Activated CD4-positive, alpha-beta T cell treated with anti-CD3 and anti-CD28 coated beads for 24 hours (primary cell): Measurements from ENCODE around the gene EIPR1.
"Not testable (repeated sequence)": the region's sequence is repeated elsewhere in the genome, so short reads cannot be mapped to it uniquely, and the experiment has no call there.

ENCODE experiments used
- DNase-seq, 2 donors: peaks; one replicate each; pipeline ENCODE4 v3.0.0-alpha.2; 2020; ENCODE audit warnings: low read depth in 2 of 2

EIPR1 gene

DNA sequence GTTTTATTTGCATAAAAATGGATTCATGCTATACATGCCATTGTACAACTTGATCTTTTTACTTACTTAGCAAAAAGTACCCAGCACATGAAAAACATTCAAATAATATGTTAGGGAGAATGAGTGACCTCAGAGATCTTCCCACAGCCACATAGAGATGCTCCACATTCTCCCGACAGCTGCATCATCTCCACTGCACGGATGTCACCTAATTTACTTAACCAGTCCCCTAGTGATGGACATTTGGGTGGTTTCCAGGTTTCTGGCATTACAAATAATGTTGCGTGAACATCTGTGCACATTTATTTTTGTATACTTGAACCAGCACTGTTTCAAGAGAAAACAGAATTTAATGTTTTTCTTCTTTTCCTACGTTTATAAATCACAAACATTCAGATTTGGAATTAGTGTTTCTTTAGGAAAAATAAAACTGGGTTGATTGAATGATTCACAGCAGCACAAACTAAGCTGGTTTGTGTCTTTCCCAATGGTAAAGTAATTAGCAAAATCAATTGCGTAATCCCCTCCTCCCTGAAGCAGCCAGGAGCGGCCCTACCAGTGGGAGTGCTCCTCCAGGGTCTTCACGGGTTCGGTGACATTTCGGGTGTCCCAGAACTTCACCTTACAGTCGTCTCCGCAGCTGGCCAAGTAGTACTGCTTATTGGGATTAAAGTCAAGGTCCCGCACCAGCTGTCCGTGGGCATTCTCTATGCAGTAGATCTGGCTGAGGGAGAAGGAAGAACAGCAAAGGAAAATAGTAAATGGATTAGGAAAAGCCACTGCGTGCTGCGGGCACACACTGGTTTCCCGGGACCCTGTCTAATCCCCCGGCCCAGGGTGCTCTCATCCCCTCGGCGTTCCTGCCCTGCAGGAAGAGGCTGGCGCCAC lies 183.9 kb downstream of the EIPR1 start:
- DNase-seq: no peak

DNA sequence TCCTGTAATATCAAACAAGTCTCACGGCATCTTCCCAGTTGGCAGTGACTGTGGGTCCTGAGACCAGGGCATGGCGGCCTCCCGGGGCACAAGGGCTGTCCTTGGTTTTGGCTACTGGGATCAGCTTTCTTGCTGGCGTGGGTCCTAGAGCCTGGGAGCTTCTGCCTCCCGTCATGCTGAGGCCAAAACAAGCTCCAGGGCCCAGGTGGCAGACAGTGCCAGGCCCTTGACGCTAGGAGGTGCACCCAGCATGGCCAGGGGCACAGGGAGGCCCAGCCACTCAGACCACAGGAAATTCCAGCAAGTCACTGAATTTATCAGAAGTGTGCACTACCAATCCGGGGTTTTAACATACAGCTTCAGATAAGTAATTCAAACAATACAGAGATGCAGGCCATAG lies 184.7 kb downstream of the EIPR1 start:
- DNase-seq: no peak

DNA sequence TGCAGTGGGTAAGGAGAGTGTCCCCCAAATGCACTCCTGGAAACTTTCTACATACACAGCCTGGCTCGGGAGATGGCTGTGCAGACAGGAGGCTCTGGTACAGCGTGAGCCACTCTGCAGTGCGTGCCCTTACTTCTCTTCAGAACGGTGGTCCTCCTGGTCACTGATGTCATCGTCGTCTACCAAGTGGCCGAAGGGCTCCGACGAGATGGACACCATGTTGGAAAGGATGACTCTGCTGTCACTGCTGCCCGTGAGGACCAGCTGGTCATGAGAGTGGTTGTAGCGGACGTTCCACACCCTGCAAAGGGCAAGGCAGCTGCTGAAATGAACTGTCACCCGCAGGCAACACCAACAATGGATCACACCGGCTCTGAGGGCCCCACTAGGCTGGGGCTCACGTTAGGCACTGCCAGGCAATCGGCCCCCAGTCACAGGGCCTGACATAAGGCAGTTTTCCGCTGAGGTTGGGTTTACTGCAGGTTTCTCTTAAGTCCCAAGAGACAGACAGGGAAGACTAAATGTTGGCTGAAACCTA lies 185.3 kb downstream of the EIPR1 start:
- DNase-seq: no peak

DNA sequence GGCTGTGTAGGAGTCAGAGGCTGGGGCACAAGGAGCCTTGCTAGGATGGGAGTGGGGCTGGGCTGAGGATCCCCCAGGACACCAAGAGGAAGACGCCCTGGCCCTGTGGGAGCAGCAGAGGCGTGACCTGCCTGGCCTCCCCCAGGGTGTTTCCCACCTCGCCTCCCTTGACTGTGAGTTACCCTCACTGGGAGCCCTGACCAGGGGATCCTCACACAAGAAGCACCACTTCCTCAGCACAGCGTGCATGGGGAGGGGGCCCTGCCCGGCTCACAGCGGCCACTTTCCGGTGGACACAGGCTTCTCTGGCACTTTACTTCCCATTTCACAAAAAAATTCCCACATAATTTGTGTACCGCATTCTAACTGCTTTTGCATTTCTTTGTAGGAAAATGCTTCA lies 187.7 kb downstream of the EIPR1 start:
- DNase-seq: no peak

DNA sequence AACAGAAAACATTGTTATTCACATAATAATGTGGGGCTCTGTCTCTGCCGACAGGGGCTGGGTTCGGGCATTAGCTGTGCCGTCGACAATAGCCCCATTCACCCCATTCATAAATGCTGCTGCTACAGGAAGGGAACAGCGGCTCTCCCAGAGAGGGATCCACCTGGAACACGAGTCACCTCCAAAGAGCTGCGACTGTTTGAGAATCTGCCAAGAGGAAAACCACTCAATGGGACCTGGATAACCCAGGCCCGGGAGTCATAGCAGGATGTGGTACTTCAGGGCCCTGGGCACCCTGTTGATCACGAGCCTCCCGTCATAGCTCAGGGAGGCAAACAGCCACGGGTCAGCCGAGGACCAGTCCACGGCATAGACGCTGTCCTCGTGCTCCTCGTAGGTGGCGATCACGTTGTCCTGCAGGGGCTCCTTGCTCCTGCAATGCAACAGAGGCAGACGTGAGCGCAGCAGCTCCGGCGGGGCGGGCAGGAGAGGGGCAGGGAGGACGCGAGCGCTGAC lies 188.5 kb downstream of the EIPR1 start:
- no peak for DNase-seq

DNA sequence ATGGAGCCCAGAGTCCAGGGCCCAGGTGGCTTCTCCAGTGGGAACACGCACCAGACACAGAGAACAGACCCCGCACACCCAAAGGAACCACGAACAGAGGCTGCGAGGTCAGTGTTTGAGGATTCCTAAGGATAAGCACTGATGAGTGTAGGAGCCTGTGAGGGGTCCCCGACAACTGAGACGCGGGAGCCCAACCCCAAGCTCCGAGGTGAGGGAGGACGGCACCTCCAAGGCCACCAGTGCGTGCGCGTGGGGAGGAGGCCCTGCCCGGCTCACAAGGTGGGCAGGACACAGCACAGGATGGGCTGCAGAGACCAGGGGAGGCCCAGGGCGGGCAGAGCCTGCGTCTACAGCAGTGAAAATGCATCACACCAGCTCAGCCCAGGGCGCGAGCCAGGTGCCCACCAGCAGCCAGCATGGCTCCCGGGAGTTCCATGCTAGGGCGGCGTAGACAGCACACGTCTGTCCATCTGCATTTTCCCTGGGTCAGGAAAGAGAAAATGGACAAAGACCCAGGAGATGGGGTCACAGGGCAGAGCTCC lies 189.1 kb downstream of the EIPR1 start:
- DNase-seq: no peak

DNA sequence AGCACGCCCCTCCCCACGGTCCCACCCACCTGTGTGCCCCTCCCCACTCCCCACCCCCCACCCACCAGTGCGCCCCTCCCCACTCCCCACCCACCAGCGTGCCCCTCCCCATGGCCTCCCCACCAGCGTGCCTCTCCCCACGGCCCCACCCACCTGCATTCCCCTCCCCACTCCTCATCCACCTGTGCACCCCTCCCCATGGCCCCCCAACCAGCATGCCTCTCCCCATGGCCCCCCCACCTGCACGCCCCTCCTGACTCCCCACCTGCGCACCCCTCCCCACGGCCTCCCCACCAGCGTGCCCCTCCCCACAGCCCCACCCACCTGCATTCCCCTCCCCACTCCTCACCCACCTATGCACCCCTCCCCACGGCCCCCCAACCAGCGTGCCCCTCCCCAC lies 190.2 kb downstream of the EIPR1 start:
- no peak for DNase-seq

DNA sequence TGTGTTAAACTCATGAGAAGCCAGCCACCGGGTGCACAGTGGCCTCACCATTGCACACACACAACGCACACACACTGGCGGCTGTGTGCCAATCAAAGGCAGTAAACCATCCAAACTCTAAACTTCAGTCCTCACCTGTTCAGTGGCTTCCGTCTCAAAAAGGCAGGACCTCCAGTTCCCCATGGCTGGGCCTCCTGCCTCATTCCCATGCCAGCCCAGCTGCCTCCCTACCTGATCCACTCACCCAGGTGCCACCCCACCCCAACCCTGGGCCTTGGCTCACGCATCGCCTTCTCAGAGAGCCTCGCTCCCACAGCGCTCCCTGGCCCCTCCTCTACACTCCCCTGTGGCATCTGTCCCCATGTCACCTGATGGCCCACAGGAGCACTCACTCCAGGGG lies 190.9 kb downstream of the EIPR1 start:
- no peak for DNase-seq

DNA sequence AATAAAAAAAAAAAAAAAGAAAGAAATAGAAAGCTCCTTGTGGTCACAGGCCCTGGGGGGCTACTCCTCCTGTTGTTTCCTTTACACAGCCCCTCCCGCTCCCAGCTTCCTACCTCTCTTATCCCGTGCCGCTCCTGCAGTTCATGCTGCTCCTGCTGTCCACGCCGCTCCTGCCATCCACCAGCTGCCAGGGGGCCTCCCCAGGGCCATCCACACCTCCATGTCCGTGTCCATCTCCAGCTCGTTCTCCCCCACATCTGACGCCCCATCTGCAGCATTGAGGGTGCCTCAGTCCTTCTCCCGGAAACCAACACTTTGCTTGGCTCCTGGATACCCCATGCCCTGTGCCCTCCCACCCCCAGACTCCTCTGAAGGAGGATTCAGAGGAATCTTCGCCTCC lies 191.7 kb downstream of the EIPR1 start:
- no peak for DNase-seq

DNA sequence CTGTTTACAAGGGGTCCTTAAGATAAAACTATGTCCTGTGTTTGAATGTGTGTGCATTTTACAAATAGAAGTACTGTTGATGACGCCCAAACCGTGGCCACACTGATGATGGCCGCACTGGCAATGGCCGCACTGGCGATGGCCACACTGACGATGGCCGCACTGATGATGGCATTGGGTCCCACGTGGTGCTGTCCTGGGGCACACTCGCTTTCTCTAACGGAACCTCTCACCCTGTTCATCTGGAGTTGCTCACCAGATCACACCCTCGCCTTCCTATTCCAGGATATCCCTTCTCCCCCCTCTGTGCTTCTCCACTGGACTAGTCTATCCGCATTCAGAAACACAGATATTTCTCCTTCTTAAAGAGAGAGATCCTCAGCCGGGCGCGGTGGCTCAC lies 192.4 kb downstream of the EIPR1 start:
- DNase-seq: no peak

DNA sequence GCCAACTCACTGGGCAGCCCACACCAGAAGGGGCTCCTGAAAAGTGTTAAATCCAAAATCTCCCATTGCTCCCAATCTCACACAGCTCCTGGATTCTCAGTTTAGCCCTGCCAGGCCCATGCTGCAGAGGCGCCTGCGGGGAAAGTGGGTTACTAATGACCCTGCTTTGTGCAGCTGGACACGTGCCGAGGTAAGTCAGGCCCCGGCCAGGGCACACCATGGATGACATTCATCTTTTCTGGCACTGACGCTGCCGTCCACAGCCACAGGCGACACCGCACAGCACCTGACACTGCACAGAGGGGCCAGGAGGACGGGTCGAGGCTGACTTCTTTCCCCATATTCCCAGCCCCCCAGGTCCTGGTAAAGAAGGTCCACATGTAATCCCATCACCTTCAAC lies 193.5 kb downstream of the EIPR1 start:
- no peak for DNase-seq

DNA sequence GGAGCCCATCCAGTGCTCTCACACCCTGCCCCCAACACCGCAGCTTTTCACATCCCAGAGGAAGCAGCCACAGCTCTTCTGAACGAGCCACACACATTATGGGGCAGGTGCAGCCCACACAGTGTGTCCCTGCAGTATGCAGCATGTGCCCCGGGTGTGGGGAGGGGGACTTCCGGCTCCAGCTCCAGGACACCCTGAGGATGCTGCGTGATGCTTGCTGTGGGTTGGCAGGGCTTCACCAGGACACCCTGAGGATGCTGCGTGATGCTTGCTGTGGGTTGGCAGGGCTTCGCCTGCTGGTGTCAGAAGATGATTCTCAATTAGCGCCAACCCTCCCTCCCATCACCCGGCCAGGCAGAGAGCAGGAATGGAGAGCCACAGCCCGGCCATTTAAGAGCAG lies 193.9 kb downstream of the EIPR1 start:
- DNase-seq: no peak

DNA sequence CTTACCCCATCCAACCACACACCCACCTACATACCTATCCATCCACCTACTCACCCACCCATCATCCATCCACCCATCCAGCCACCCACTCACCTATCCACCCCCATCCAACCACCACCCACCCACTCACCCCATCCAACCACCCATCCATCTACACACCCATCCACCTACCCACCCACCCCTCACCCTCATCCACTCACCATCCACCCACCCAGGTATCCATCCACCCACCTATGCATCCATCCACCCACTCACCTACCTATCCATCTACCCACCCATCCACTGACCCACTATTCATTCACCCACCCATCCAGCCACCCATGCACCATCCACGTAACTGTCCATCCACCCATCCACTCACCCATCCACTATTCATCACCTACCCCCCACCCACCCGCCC lies 194.8 kb downstream of the EIPR1 start:
- DNase-seq: no peak

DNA sequence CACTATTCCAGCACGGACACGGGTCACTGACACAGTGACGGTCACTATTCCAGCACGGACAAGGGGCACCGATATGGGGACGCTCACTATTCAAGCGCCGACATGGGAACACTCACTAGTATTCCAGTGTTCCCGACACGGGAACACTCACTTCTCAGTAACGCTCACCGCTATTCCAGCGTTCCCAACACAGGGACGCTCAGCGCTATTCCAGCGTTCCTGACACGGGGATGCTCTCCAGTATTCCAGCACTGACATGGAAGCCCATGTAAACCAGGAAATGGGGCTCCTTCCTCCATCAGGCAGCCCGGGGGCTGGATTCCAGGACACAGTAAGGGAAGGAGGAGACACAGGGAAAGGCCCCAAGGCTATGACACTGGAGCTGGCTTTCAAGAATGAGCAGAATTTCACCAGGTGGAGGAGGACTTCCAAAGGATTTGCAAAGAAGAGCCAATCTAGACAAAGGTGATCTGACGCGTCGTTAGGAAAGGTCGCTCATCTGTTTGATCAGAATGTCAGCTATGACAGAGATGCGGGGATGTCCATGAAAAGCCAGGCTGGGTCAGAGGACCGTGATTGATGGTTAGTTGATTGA lies 196.1 kb downstream of the EIPR1 start:
- DNase-seq: no peak

DNA sequence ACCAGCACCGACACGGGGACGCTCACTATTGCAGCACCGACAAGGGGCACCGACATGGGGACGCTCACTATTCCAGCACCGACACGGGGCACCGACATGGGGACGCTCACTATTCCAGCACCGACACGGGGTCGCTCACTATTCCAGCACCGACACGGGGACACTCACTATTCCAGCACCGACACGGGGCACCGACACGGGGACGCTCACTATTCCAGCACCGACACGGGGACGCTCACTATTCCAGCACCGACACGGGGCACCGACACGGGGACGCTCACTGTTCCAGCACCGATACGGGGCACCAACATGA lies 196.8 kb downstream of the EIPR1 start:
- not testable (repeated sequence) for DNase-seq

DNA sequence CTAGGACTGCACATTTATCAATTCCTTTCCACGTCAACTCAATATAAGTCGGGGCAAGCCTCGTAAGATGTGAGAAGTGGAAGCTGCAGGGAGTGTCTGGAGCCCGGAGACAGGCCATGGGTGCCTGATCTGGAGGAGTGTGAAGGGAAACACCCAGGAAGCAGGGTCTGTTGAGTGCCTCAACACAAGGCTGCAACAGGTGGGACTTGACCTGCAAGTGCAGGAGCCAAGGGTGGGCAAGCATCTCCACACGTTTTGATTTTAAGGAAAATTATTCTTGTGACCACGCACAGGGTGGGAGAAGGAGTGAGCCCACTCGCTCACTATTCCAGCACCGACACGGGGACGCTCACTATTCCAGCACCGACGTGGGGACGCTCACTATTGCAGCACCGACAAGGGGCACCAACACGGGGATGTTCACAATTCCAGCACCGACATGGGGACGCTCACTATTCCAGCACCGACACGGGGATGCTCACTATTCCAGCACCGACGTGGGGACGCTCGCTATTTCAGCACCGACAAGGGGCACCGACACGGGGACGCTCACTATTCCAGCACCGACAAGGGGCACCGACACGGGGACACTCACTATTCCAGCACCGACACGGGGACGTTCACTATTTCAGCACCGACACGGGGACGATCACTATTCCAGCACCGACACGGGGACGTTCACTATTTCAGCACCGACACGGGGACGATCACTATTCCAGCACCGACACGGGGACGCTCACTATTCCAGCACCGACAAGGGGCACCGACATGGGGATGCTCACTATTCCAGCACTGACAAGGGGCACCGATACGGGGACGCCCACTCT lies 197.3 kb downstream of the EIPR1 start:
- DNase-seq: no peak

DNA sequence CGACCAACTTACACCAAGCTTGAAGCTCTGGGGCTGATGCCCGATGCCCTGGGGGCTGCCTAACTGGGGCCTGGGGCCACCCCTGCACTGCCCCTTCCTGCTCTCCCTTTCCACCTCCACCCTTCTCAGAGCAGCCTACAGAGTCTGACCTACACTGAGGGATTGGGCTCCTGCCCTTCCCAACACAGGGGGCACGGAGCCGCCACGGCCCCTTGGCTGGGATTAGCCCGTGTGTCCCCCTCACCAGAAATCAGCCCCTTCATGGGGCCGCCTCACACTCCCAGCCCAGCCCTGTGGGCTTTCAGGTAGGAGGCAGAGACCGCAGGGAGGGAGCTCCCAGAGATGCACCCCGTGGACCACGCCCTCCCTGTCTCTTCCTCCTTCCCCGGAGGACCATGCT lies 198.0 kb downstream of the EIPR1 start:
- DNase-seq: no peak

DNA sequence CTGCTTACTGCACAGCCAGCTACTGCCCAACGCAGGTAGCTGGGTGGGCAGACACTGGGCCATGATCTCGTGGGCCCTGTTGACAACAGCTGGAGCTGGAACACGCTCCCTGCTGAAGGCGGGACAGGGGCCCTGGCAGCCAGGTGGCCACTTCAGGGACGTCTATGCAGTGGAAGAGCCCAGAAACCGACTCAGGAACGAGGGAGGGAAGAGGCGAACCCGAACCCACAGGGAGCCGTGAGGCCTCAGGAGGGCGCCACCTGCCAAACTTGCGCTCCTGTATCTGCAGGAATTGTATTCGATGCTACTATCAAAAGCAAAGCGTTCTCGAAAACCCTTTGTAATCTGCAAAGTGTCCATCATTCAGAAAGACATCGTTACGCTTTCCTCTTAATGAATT lies 198.4 kb downstream of the EIPR1 start:
- DNase-seq: peak; percentile 7 to 19

DNA sequence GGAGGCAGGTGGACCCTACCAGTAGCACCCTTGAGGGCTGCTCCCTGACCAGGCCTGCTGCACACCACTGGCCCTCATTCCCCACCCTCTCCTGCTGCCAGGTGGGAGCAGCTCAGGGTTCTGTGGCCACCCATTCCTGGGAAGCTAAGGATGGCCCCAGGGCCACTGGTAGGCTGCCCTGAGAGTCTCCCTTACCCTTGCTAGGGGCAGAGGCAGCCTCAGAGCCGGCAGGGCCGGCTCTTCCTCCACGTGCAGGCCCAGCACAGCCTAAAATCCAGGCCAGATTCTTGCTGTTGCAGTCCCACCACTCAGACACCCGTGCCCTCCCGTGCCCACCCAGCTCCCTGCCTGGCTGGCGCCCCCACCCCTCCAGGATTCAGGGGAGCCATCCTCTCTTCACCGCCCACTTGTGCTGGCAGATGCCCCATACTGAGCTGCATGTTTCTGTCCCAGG lies 199.0 kb downstream of the EIPR1 start:
- no peak for DNase-seq

DNA sequence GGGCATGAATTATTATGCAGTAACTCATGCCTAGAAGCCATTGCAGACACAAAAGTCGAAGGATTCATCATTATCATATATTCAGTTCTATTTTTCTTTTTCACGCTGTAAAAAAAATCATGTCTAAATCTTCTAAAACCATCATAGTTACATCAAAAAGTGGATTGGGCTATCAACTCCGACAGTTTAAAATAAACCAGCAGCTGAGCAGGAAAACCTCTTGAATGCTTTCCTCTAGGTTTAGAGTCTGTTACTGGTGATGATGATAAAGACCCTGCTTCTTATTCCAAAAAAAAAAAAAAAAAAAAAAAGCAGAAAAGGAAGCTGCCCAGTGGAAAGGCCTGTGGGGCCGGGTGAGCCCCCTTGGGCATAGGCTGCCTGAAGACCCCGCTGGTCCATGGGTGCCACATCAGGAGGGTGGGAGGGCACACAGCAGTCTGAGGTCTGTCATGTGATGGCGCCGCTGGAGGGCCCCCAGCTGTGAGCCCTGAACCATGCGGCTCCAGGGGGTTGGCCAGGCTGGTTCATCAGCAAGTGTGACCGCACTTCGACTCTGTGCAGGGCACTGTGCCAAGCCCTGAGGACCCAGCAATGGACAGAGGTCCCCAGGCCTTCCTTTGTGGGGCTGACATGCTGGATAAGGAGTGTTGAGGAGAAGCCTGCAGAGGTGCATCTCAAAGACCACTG lies 199.6 kb downstream of the EIPR1 start:
- DNase-seq: no peak

DNA sequence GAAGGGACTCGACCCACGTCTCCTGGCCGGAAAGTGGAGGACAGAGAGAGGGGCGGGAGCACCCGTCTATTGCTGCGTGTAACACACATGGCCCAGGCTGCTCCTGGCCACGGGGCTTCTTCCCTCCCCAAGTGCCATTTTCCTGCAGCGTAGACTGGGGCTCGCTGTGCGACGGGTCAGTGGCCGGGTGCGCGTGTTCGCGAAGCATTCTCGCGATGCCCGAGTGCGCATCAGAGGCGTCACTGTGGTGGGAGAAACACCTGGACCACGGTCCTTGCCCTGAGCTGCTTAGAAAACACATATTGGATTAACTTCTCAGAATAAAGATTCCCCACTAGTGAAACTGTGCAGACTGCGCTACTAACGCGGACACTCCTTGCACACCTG lies 200.8 kb downstream of the EIPR1 start:
- no peak for DNase-seq
